Neutrophil (primary cell): ENCODE data around the gene PODN.

Source experiments
- H3K27ac ChIP-seq: fragments of 200-600 bp; sonication (generic); 2 replicates; pipeline ENCODE4 v1.5.1; 2016; ENCODE audit warnings: mild to moderate bottlenecking, moderate library complexity
- H3K27me3 ChIP-seq: fragments of 200-600 bp; sonication (generic); 2 replicates; pipeline ENCODE4 v1.6.0; 2016; ENCODE audit warnings: mild to moderate bottlenecking
- H3K36me3 ChIP-seq: fragments of 200-600 bp; sonication (generic); 2 replicates; pipeline ENCODE4 v1.5.1; 2017
- H3K4me1 ChIP-seq, 2 experiments: fragments of 200-600 bp in 1 of 2; sonication (generic) in 1 of 2; 1 replicate in 1 of 2; 2 replicates in 1 of 2; pipeline versions ENCODE4 v1.5.1 to v1.6.1; 2013 to 2016; ENCODE audit warnings: low read depth in 1 of 2, low read length in 1 of 2, mild to moderate bottlenecking in 1 of 2, moderate library complexity in 1 of 2; ENCODE audit not compliant: control insufficient read depth in 1 of 2, insufficient read depth in 1 of 2
- H3K4me3 ChIP-seq, 2 experiments: fragments of 200-600 bp in 1 of 2; sonication (generic) in 1 of 2; 1 replicate in 1 of 2; 2 replicates in 1 of 2; pipeline ENCODE4 v1.5.1; 2013 to 2016; ENCODE audit warnings: low read depth in 1 of 2, low read length in 1 of 2, mild to moderate bottlenecking in 1 of 2, moderate library complexity in 1 of 2
- H3K9me3 ChIP-seq: fragments of 200-600 bp; sonication (generic); 2 replicates; pipeline ENCODE4 v1.5.1; 2016
- TF ChIP-seq, protein P1 (sequence below): fragments of 200-600 bp; sonication (generic); IDR thresholded peaks from 2 replicates; pipeline ENCODE4 v1.5.1; 2016; ENCODE audit warnings: antibody characterized with exemption

PODN gene

GRCh38 chr1:53063744-53064515, 1.9 kb downstream of the PODN start:
- Histone ChIP-seq H3K4me1 (peaks cover 5 to 14% of the 10 kb centered on the region in 2 experiments), H3K9me3 (no peaks in the 10 kb centered on the region), H3K27me3 (peaks cover 66% of the 10 kb centered on the region), H3K36me3 (no peaks in the 10 kb centered on the region), H3K27ac (no peak overlapping the region), H3K4me3 (no peak overlapping the region)
- TF ChIP-seq, protein P1, sequence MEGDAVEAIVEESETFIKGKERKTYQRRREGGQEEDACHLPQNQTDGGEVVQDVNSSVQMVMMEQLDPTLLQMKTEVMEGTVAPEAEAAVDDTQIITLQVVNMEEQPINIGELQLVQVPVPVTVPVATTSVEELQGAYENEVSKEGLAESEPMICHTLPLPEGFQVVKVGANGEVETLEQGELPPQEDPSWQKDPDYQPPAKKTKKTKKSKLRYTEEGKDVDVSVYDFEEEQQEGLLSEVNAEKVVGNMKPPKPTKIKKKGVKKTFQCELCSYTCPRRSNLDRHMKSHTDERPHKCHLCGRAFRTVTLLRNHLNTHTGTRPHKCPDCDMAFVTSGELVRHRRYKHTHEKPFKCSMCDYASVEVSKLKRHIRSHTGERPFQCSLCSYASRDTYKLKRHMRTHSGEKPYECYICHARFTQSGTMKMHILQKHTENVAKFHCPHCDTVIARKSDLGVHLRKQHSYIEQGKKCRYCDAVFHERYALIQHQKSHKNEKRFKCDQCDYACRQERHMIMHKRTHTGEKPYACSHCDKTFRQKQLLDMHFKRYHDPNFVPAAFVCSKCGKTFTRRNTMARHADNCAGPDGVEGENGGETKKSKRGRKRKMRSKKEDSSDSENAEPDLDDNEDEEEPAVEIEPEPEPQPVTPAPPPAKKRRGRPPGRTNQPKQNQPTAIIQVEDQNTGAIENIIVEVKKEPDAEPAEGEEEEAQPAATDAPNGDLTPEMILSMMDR = no peak

- Histone ChIP-seq H3K27me3 (peaks cover 51% of the 10 kb centered on the region), H3K27ac (no peak overlapping the region), H3K36me3 (no peaks in the 10 kb centered on the region), H3K4me3 (no peak overlapping the region), H3K9me3 (no peaks in the 10 kb centered on the region), H3K4me1 (peaks cover 5 to 14% of the 10 kb centered on the region in 2 experiments)
- TF ChIP-seq, protein P1 = no peak
Observed at GRCh38 chr1:53065391-53065790, 3.4 kb downstream of the PODN start.

DNA sequence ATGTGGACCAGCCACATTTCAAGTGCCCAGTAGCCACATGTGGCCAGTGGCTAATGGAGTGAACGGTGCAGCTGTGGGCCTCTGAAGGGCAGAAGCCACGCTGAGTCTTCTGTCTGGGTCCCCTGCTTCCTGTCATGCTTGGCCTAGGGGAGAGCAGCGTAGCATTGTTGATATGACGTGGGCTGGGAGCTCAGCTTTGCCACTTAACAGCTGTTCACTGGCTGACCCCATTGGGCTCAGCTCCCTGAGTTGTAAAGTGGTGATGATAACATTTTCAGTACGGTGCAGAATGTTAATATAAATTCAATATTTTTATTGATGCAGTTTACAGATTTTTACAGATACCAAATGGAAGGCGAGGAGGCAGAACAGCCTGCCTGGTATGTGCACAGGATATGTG, 4.5 kb downstream of the PODN start:
- H3K4me1 ChIP-seq = peaks cover 5 to 14% of the 10 kb centered on the region in 2 experiments
- H3K4me3 ChIP-seq = no peak overlapping the region
- H3K27me3 ChIP-seq = peaks cover 41% of the 10 kb centered on the region
- TF ChIP-seq, protein P1 = no peak
- no peaks in the 10 kb centered on the region for H3K9me3 ChIP-seq
- H3K36me3 ChIP-seq = no peaks in the 10 kb centered on the region
- H3K27ac ChIP-seq = no peak overlapping the region

DNA sequence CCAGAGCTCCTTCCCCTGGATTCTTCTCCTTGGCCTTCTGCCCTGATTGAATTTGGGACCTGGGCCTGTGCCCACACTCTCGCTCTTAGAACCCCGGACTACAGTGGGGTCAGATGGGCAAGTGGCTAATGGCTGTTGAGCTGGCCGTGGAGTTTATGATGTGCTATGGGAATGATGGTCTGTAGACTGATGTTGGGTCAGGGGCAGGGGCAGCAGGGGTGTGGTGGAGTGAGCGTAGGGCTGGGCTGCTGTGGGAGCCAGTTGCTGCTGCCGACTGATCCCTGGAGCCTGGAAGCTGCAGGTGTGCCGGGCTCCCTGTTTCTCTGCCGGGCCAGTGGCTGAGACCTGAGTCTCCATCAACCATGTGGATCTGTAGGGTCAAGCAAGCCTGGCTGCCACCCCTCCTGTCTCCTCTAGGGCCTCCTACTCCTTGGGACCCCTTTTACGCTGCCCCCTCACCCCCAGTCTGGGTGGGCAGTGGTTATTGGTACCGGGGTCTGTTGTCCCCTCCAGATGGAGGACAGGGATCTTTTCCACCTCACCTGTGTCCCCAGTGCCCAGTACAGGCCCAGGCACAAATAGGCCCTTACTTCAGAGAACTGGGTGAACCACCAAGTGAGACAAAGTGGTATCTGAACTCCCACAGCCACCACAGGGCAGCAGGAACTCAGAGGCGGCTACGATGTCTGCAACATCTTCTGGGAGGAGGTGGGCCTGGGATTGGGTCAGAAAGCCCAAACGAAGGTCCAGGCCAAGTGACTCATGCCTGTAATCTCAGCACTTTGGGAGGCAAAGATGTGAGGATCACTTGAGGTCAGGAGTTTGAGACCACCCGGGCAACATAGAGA, 5.1 kb downstream of the PODN start:
- H3K27ac ChIP-seq = no peak overlapping the region
- H3K27me3 ChIP-seq = peaks cover 34% of the 10 kb centered on the region
- peaks cover 4 to 10% of the 10 kb centered on the region in 2 experiments for H3K4me1 ChIP-seq
- TF ChIP-seq, protein P1 = no peak
- H3K36me3 ChIP-seq = no peaks in the 10 kb centered on the region
- no peak overlapping the region for H3K4me3 ChIP-seq
- no peaks in the 10 kb centered on the region for H3K9me3 ChIP-seq

DNA sequence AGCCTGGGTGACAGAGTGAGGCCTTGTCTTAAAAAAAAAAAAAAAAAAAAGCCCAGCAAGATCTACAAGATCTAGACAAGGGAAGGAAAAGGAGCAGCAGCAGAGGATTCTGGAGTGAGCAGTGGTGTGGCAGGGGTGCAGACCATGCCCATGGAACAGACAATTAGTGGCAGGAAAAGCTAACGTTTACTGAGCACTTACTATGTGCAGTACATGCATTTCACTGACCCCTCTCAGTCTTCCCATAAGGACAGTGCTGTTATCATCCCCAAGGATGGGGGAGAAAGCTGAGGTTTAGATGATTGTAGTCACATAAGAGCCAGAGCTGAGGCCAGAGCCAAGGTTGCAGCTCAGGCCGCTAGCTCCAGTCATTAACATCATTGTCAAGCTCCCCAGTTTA, 5.9 kb downstream of the PODN start:
- H3K9me3 ChIP-seq = no peaks in the 10 kb centered on the region
- H3K27ac ChIP-seq = no peak overlapping the region
- H3K36me3 ChIP-seq = no peaks in the 10 kb centered on the region
- H3K4me3 ChIP-seq = no peak overlapping the region
- H3K27me3 ChIP-seq = peaks cover 27% of the 10 kb centered on the region
- TF ChIP-seq, protein P1 = no peak
- H3K4me1 ChIP-seq = peaks cover 0 to 2% of the 10 kb centered on the region in 2 experiments
